ENCODE results near the gene UVRAG. TPM values are rescaled to one million over a fixed set of nuclear protein-coding genes. Genes with fewer than 3 reads are reported as not detected.

UVRAG gene
- total and polyA plus RNA-seq, 2 of the 4 experiments (the other 2 are of a cell fraction) = 5.6 to 10.9 TPM

DNA sequence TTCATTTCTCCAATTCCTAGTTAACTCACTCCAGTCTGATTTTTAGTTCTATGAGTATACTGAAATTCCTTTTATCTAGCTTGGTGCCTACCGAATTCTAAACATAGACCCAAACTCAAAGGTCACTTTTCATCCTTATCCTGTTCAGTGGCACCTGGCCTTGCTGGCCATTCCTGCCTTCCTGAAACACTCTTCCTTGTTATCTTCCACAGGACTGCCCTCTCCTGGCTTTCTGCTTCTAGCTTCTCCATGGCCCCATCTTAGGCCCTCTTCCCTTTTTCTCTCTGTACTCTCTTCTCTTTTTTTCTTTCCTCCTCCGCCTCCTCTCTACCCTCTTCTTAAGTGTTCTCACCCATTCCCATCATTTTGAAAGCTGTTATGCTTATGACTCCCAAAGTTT, 304.0 kb downstream of the UVRAG start:
- H2AK9ac ChIP-seq (replicated peaks; ENCODE audit: low read depth, low read length, poor library complexity) = no peak overlapping the region
- no peak overlapping the region for H3K27ac ChIP-seq (ENCODE audit: insufficient read depth, low read length)
- H3K79me1 ChIP-seq (ENCODE audit: low read depth in 1 of 2, low read length in 2 of 2) = 0 out of 4 replicates have a peak, but pooled peaks cover 0 to 3% of the 10 kb centered on the region in 2 experiments
- ATAC-seq (ENCODE audit: low read depth) = no peak
- H4K5ac ChIP-seq (ENCODE audit: low read depth, low read length) = no peak overlapping the region
- no peak for DNase-seq
- H2BK15ac ChIP-seq (ENCODE audit: low read depth, low read length) = no peak overlapping the region
- no peak overlapping the region for H2BK20ac ChIP-seq (ENCODE audit: low read depth, low read length)
- H3K23ac ChIP-seq (ENCODE audit: low read depth, low read length) = no peak overlapping the region
- POLR2A ChIA-PET (ENCODE audit: unreplicated experiment) = no interaction called here
- no peak overlapping the region for H2AFZ ChIP-seq (replicated peaks; ENCODE audit: low read length, poor library complexity)
- WGBS, 2 experiments (ENCODE audit: extremely low coverage in 2 of 2, insufficient read length in 1 of 2) = 92% methylated on average over 2 of the region's 2 CpGs; no CpG with 5 or more reads in 1 of the 2 experiments
- in situ Hi-C loops (cut with MboI; ENCODE audit: low sequenced_read_pairs) = no loop called here
- no peak overlapping the region for H2BK5ac ChIP-seq (ENCODE audit: low read depth, low read length, poor library complexity, severe bottlenecking)
- no peak overlapping the region for H4K8ac ChIP-seq (ENCODE audit: low read depth in 2 of 2, low read length in 2 of 2)
- intact Hi-C loops (cut with micrococcal nuclease) = no loop called here
- H3K4me3 ChIP-seq (ENCODE audit: insufficient read depth, low read depth, low read length) = no peak overlapping the region
- dilution Hi-C loops (cut with HindIII; ENCODE audit: low sequenced_read_pairs, unreplicated experiment) = no loop called here
- H3K4me2 ChIP-seq (ENCODE audit: low read depth, low read length) = no peak overlapping the region
- no peak overlapping the region for H3K56ac ChIP-seq (ENCODE audit: extremely low read depth, insufficient read depth, low read length)
- H3K27me3 ChIP-seq (ENCODE audit: control insufficient read depth, insufficient read depth, low read length) = no peaks in the 10 kb centered on the region
- no peak overlapping the region for H3K18ac ChIP-seq (ENCODE audit: low read depth, low read length)
- no peak for TF ChIP-seq FOS (IDR thresholded peaks at IDR 0.05; ENCODE audit: low read depth, low read length)
- TF ChIP-seq, protein P1, sequence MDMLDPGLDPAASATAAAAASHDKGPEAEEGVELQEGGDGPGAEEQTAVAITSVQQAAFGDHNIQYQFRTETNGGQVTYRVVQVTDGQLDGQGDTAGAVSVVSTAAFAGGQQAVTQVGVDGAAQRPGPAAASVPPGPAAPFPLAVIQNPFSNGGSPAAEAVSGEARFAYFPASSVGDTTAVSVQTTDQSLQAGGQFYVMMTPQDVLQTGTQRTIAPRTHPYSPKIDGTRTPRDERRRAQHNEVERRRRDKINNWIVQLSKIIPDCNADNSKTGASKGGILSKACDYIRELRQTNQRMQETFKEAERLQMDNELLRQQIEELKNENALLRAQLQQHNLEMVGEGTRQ (IDR thresholded peaks at IDR 0.05; ENCODE audit: low read depth, low read length) = no peak
- TF ChIP-seq, protein P2, sequence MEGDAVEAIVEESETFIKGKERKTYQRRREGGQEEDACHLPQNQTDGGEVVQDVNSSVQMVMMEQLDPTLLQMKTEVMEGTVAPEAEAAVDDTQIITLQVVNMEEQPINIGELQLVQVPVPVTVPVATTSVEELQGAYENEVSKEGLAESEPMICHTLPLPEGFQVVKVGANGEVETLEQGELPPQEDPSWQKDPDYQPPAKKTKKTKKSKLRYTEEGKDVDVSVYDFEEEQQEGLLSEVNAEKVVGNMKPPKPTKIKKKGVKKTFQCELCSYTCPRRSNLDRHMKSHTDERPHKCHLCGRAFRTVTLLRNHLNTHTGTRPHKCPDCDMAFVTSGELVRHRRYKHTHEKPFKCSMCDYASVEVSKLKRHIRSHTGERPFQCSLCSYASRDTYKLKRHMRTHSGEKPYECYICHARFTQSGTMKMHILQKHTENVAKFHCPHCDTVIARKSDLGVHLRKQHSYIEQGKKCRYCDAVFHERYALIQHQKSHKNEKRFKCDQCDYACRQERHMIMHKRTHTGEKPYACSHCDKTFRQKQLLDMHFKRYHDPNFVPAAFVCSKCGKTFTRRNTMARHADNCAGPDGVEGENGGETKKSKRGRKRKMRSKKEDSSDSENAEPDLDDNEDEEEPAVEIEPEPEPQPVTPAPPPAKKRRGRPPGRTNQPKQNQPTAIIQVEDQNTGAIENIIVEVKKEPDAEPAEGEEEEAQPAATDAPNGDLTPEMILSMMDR (conservative IDR thresholded peaks at IDR 0.05; ENCODE audit: low read depth, low read length) = no peak
- no peak for TF ChIP-seq BHLHE40 (IDR thresholded peaks at IDR 0.05; ENCODE audit: low read depth, low read length)
- TF ChIP-seq RAD21 (IDR thresholded peaks at IDR 0.05; ENCODE audit: low read length) = no peak
- no peak for TF ChIP-seq CHD1 (IDR thresholded peaks at IDR 0.05; ENCODE audit: low read depth, low read length)
- no peak for TF ChIP-seq NFE2L2 (IDR thresholded peaks at IDR 0.05; ENCODE audit: low read depth, low read length)
- no peak for TF ChIP-seq CEBPB (IDR thresholded peaks at IDR 0.05; ENCODE audit: low read depth, low read length)
- TF ChIP-seq ELK1 (IDR thresholded peaks at IDR 0.05; ENCODE audit: borderline replicate concordance, low read depth, low read length) = no peak
- TF ChIP-seq RCOR1 (IDR thresholded peaks at IDR 0.05; ENCODE audit: insufficient replicate concordance, low read length) = no peak
- TF ChIP-seq MAFK (IDR thresholded peaks at IDR 0.05; ENCODE audit: low read depth, low read length) = no peak
- no peak for TF ChIP-seq MXI1 (IDR thresholded peaks at IDR 0.05; ENCODE audit: borderline replicate concordance, low read depth, low read length)
- no peak for TF ChIP-seq MAZ (IDR thresholded peaks at IDR 0.05; ENCODE audit: borderline replicate concordance, low read depth, low read length)
- no peak overlapping the region for H2BK120ac ChIP-seq (ENCODE audit: low read depth, low read length)
- H4K91ac ChIP-seq (ENCODE audit: insufficient read depth, low read depth, low read length) = no peak overlapping the region
- no peak overlapping the region for H3K14ac ChIP-seq (replicated peaks; ENCODE audit: low read depth, low read length)
- H2AK5ac ChIP-seq (ENCODE audit: low read depth, low read length) = no peak overlapping the region
- CTCF ChIA-PET = interaction anchor here (0.6 to 0.9 kb wide), 2 partner anchors 44 to 331 kb away, joined by 3 to 6 read pairs; no protein-coding TSS in a partner anchor
- no peak overlapping the region for H3K9ac ChIP-seq (ENCODE audit: low read depth, low read length)
- H3K4me1 ChIP-seq (ENCODE audit: control insufficient read depth, insufficient read depth, low read length) = peaks cover 7% of the 10 kb centered on the region
- no peak overlapping the region for H3K4ac ChIP-seq (ENCODE audit: low read depth, low read length)
- H3K9me1 ChIP-seq (ENCODE audit: insufficient read depth, low read length) = 0 out of 2 replicates have a peak, but pooled peaks cover 4% of the 10 kb centered on the region
- H4K20me1 ChIP-seq (ENCODE audit: insufficient read depth, low read length) = no peaks in the 10 kb centered on the region
- no peaks in the 10 kb centered on the region for H3K9me3 ChIP-seq (ENCODE audit: control insufficient read depth, insufficient read depth, low read length)
- no TSS peak for BruUV-seq (replicated peaks)
- peaks cover 2% of the 10 kb centered on the region; the same call in 1 of the 2 replicates for H3K36me3 ChIP-seq (ENCODE audit: control insufficient read depth, insufficient read depth, low read length)

Measured in IMR-90 (cell line).